Endothelial cell of umbilical vein (primary cell): ENCODE results near the gene ERICH6B. TPM values are rescaled to one million over a fixed set of nuclear protein-coding genes. Genes with fewer than 3 reads are reported as not detected.

Experiments used
- BruUV-seq: library from RNA; stranded (reverse); fragments of 400-500 nt; replicated peaks from 2 replicates; lab custom pipeline; 2021; lab: Mats Ljungman, UMichigan
- CTCF ChIA-PET: fragments of 300-600, 350-600 bp; sonication (Branson Sonifier 250); formaldehyde crosslinking; loops from one replicate; lab custom pipeline; 2021; ENCODE audit warnings: antibody characterized with exemption, inconsistent platforms; lab: Charles Lee
- POLR2A ChIA-PET: fragments of 300-600, 350-600 bp; sonication (Branson Sonifier 250); formaldehyde crosslinking; loops from one replicate; lab custom pipeline; 2021; ENCODE audit warnings: antibody characterized with exemption, inconsistent platforms; lab: Charles Lee
- DNase-seq: peaks from one replicate; pipeline ENCODE4 v3.0.0-alpha.2; 2011; ENCODE audit warnings: low read depth, low spot score
- FAIRE-seq: peaks from 2 replicates; lab custom pipeline; 2011; peaks lifted over from hg19 to GRCh38; lab: Jason Lieb, UNC
- H2AFZ ChIP-seq: 2 replicates; pipeline ENCODE4 v1.6.0; 2012; ENCODE audit warnings: low read depth, low read length, control low read depth, inconsistent platforms
- H3K27ac ChIP-seq: 2 replicates; pipeline ENCODE4 v1.5.1; 2011; ENCODE audit warnings: low read depth, mild to moderate bottlenecking, control low read depth, low read length, moderate library complexity; ENCODE audit not compliant: insufficient read depth
- H3K27me3 ChIP-seq, 2 experiments: 2 replicates each; pipeline versions ENCODE4 v1.6.0 to v1.6.1; 2011; ENCODE audit warnings: low read length in 2 of 2, mixed read lengths in 1 of 2; ENCODE audit not compliant: control insufficient read depth in 2 of 2, insufficient read depth in 2 of 2
- H3K36me3 ChIP-seq, 2 experiments: 2 replicates in 1 of 2; 3 replicates in 1 of 2; pipeline ENCODE4 v1.5.1; 2011; ENCODE audit warnings: low read length in 2 of 2, mild to moderate bottlenecking in 1 of 2, moderate library complexity in 1 of 2; ENCODE audit not compliant: control insufficient read depth in 2 of 2, insufficient read depth in 2 of 2; ENCODE audit errors: extremely low read depth in 1 of 2
- H3K4me1 ChIP-seq: 3 replicates; pipeline ENCODE4 v1.5.1; 2011; ENCODE audit warnings: mild to moderate bottlenecking, low read length; ENCODE audit not compliant: control insufficient read depth, insufficient read depth; ENCODE audit errors: extremely low read depth
- H3K4me2 ChIP-seq: 2 replicates; pipeline ENCODE4 v1.6.1; 2011; ENCODE audit warnings: low read length, control low read depth, mixed read lengths; ENCODE audit not compliant: insufficient read depth
- H3K4me3 ChIP-seq, 3 experiments: fragments of 200-600 bp in 1 of 3; sonication (generic), shearing (Covaris generic) in 1 of 3; replicated peaks in 1 of 3; 2 replicates each; pipeline ENCODE4 v1.5.1; 2011 to 2016; ENCODE audit warnings: control low read depth in 3 of 3, low read length in 3 of 3, mild to moderate bottlenecking in 2 of 3, inconsistent platforms in 1 of 3, low read depth in 1 of 3, moderate library complexity in 1 of 3; ENCODE audit not compliant: insufficient read depth in 1 of 3
- H3K79me2 ChIP-seq: 2 replicates; pipeline ENCODE4 v1.6.0; 2012; ENCODE audit warnings: low read length, inconsistent platforms; ENCODE audit not compliant: control insufficient read depth, insufficient read depth
- H3K9ac ChIP-seq: replicated peaks from 2 replicates; pipeline ENCODE3; 2011; ENCODE audit warnings: low read length, control low read depth; ENCODE audit not compliant: insufficient read depth; ENCODE audit errors: extremely low read depth
- H3K9me1 ChIP-seq: replicated peaks from 3 replicates; pipeline ENCODE4 v1.6.0; 2011; ENCODE audit warnings: mild to moderate bottlenecking, low read length; ENCODE audit not compliant: control insufficient read depth, insufficient read depth; ENCODE audit errors: extremely low read depth
- H3K9me3 ChIP-seq: replicated peaks from 2 replicates; pipeline ENCODE4 v1.5.1; 2012; ENCODE audit warnings: low read length, inconsistent platforms; ENCODE audit not compliant: control insufficient read depth, insufficient read depth
- H4K20me1 ChIP-seq: replicated peaks from 2 replicates; pipeline ENCODE3; 2011; ENCODE audit warnings: mild to moderate bottlenecking, low read length; ENCODE audit not compliant: control insufficient read depth, insufficient read depth; ENCODE audit errors: extremely low read depth
- GATA2 ChIP-seq: IDR thresholded peaks from 2 replicates; pipeline ENCODE4 v1.7.0; 2011; ENCODE audit warnings: low read depth, mild to moderate bottlenecking, moderate library complexity, mixed read lengths, low read length; ENCODE audit not compliant: insufficient read length, insufficient read depth
- JUN ChIP-seq: IDR thresholded peaks from 2 replicates; pipeline ENCODE4 v1.6.1; 2011; ENCODE audit warnings: borderline replicate concordance, low read depth; ENCODE audit not compliant: insufficient read length, insufficient read depth
- POLR2A ChIP-seq: IDR thresholded peaks from 2 replicates; pipeline ENCODE4 v1.6.1; 2012; ENCODE audit warnings: low read depth, mild to moderate bottlenecking, control low read depth, low read length
- POLR2AphosphoS5 ChIP-seq: IDR thresholded peaks from 2 replicates; pipeline ENCODE4 v1.6.1; 2012; ENCODE audit warnings: low read depth, mild to moderate bottlenecking, control low read depth, low read length, moderate library complexity; ENCODE audit not compliant: insufficient read depth
- dilution Hi-C: fragments of 300-500 bp; cut with MboI; formaldehyde crosslinking; loops from one replicate; pipeline ENCODE4 v1.15.0; 2019; ENCODE audit warnings: low sequenced_read_pairs; ENCODE audit not compliant: extremely low pct_ligation_motif_present
- intact Hi-C: fragments of 100-400 bp; cut with micrococcal nuclease; formaldehyde crosslinking; loops from one replicate; pipeline ENCODE4 v1.10.0; 2022
- polyA plus RNA-seq, 4 experiments: library from polyadenylated mRNA; depleted of rRNA in 3 of 4; stranded (reverse) in 3 of 4; unstranded in 1 of 4; fragments of >200 nt; gene quantifications; 2 replicates each; pipeline versions ENCODE4 v1.2.1 to v1.2.3, GENCODE V29; 2011 to 2012; ENCODE audit warnings: missing spikeins in 1 of 4
- total RNA-seq: library from RNA; stranded (reverse); gene quantifications from 2 replicates; pipeline ENCODE4 v1.2.3, GENCODE V29; 2021
- TF ChIP-seq, protein P1 (sequence below), 2 donors: IDR thresholded peaks; 1 replicate in 1 of 2; 2 replicates in 1 of 2; pipeline ENCODE4 v1.5.1; 2011; ENCODE audit warnings: low read length in 2 of 2, mild to moderate bottlenecking in 2 of 2, moderate library complexity in 2 of 2, control low read depth in 1 of 2, inconsistent platforms in 1 of 2, low read depth in 1 of 2; ENCODE audit not compliant: insufficient read depth in 1 of 2; ENCODE audit errors: extremely low read depth in 1 of 2

ERICH6B gene
- total and polyA plus RNA-seq, 2 donors (not counting 3 experiments of a cell fraction or from before 2014, with no cell fraction given): not detected

GRCh38 chr13:45603338-45603737, 12.2 kb downstream of the ERICH6B start:
- dilution Hi-C loops: no loop called here
- intact Hi-C loops: no loop called here
- H3K4me2 ChIP-seq: no peak overlapping the region
- FAIRE-seq (no peak), DNase-seq (no peak)
- no peak overlapping the region for H3K9ac ChIP-seq
- no TSS peak for BruUV-seq
- POLR2A ChIA-PET: no interaction called here
- no peaks in the 10 kb centered on the region for H3K79me2 ChIP-seq
- H4K20me1 ChIP-seq: no peaks in the 10 kb centered on the region
- no peaks in the 10 kb centered on the region for H3K9me3 ChIP-seq
- no peak overlapping the region for H3K27ac ChIP-seq
- peaks cover 2% of the 10 kb centered on the region in 2 experiments for H3K27me3 ChIP-seq
- no peak for TF ChIP-seq GATA2
- TF ChIP-seq POLR2AphosphoS5: no peak
- no peak for TF ChIP-seq POLR2A
- CTCF ChIA-PET: no interaction called here
- no peaks in the 10 kb centered on the region for H3K36me3 ChIP-seq
- no peak overlapping the region for H3K4me3 ChIP-seq
- H3K9me1 ChIP-seq: no peaks in the 10 kb centered on the region
- H3K4me1 ChIP-seq: no peaks in the 10 kb centered on the region
- no peak overlapping the region for H2AFZ ChIP-seq

DNA sequence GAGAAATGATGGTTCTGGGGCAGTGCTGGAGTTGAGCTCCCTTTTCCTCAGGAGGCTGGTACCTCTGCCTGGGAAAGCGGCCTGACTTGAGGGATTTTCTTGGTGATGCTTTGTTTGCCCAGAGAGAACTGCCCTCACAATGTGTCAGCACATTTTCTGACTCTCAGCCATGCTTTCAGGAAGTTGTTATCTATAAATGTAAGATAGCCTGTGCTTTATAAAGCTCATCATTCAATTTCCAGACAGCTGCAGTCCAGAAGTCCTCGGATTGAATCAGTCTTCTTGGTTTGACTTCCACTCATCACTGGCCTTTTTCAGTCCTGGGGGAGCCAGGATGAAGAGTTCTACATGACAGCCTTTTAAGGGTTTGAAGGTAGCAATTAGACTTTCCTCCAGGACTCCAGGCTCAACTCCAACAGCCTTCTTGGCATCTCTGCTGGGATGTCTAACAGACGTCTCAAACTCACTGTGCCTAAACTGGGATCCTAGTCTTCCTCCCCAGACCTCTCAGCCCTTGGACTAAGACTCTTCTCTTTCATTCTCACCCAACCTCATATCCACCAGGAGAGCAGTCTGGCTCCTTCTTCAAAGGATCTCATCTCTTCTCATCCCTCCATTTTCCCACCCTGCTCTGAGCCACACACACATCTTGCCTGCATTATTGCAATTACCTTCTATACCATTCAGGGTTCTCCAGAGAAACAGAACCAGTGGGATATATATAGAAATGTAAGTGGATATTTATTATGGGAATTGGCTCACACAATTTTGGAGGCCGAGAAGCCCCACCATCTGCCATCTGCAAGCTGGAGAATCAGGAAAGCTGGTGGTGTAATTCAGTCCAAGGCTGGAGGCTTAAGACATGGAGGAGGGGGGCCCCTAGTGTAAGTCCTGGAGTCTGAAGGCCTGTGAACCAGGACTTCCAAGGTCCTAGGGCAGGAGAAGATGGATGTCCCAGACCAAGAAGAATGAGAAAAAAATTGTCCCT, 13.1 kb downstream of the ERICH6B start:
- no peak for FAIRE-seq
- no peak overlapping the region for H3K4me2 ChIP-seq
- no peaks in the 10 kb centered on the region for H4K20me1 ChIP-seq
- POLR2A ChIA-PET: no interaction called here
- CTCF ChIA-PET: no interaction called here
- no peaks in the 10 kb centered on the region for H3K9me1 ChIP-seq
- no peak overlapping the region for H3K9ac ChIP-seq
- TF ChIP-seq POLR2AphosphoS5 (no peak), JUN (no peak)
- TF ChIP-seq, protein P1, sequence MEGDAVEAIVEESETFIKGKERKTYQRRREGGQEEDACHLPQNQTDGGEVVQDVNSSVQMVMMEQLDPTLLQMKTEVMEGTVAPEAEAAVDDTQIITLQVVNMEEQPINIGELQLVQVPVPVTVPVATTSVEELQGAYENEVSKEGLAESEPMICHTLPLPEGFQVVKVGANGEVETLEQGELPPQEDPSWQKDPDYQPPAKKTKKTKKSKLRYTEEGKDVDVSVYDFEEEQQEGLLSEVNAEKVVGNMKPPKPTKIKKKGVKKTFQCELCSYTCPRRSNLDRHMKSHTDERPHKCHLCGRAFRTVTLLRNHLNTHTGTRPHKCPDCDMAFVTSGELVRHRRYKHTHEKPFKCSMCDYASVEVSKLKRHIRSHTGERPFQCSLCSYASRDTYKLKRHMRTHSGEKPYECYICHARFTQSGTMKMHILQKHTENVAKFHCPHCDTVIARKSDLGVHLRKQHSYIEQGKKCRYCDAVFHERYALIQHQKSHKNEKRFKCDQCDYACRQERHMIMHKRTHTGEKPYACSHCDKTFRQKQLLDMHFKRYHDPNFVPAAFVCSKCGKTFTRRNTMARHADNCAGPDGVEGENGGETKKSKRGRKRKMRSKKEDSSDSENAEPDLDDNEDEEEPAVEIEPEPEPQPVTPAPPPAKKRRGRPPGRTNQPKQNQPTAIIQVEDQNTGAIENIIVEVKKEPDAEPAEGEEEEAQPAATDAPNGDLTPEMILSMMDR (IDR thresholded peaks at IDR 0.05; ENCODE audit: extremely low read depth in 1 of 2, insufficient read depth in 1 of 2, low read depth in 1 of 2, low read length in 2 of 2): no peak
- dilution Hi-C loops: no loop called here
- H3K9me3 ChIP-seq: no peaks in the 10 kb centered on the region
- H3K36me3 ChIP-seq: no peaks in the 10 kb centered on the region
- no peak overlapping the region for H2AFZ ChIP-seq
- peaks cover 0 to 2% of the 10 kb centered on the region in 2 experiments for H3K27me3 ChIP-seq
- no peaks in the 10 kb centered on the region for H3K4me1 ChIP-seq
- DNase-seq: no peak
- intact Hi-C loops: no loop called here
- H3K27ac ChIP-seq: no peak overlapping the region
- H3K79me2 ChIP-seq: no peaks in the 10 kb centered on the region
- no TSS peak for BruUV-seq
- H3K4me3 ChIP-seq: no peak overlapping the region
